ENCODE measurements around the gene BRAP.
"Not testable (repeated sequence)": the region's sequence is repeated elsewhere in the genome, so short reads cannot be mapped to it uniquely, and the experiment has no call there.

BRAP gene, protein sequence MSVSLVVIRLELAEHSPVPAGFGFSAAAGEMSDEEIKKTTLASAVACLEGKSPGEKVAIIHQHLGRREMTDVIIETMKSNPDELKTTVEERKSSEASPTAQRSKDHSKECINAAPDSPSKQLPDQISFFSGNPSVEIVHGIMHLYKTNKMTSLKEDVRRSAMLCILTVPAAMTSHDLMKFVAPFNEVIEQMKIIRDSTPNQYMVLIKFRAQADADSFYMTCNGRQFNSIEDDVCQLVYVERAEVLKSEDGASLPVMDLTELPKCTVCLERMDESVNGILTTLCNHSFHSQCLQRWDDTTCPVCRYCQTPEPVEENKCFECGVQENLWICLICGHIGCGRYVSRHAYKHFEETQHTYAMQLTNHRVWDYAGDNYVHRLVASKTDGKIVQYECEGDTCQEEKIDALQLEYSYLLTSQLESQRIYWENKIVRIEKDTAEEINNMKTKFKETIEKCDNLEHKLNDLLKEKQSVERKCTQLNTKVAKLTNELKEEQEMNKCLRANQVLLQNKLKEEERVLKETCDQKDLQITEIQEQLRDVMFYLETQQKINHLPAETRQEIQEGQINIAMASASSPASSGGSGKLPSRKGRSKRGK

GRCh38 chr12:111685811-111686573 is at the start of gene BRAP, which contains the start of gene ACAD10:
Gene BRAP, minus strand, starts transcription at chr12:111685956. Its CDS starts 164 bp downstream, at chr12:111685792.
Gene ACAD10, plus strand, starts transcription at chr12:111686053. Its CDS starts 6,657 bp downstream, at chr12:111692710.
- TF ChIP-seq, protein P1, sequence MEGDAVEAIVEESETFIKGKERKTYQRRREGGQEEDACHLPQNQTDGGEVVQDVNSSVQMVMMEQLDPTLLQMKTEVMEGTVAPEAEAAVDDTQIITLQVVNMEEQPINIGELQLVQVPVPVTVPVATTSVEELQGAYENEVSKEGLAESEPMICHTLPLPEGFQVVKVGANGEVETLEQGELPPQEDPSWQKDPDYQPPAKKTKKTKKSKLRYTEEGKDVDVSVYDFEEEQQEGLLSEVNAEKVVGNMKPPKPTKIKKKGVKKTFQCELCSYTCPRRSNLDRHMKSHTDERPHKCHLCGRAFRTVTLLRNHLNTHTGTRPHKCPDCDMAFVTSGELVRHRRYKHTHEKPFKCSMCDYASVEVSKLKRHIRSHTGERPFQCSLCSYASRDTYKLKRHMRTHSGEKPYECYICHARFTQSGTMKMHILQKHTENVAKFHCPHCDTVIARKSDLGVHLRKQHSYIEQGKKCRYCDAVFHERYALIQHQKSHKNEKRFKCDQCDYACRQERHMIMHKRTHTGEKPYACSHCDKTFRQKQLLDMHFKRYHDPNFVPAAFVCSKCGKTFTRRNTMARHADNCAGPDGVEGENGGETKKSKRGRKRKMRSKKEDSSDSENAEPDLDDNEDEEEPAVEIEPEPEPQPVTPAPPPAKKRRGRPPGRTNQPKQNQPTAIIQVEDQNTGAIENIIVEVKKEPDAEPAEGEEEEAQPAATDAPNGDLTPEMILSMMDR (IDR thresholded peaks at IDR 0.05), result peak; percentile 15; the same call in 1 of the 2 replicates
- TF ChIP-seq ZFX (IDR thresholded peaks at IDR 0.05; ENCODE audit: borderline replicate concordance), result no peak
- peak within 1 kb of the TSS; percentile 88 for H3K27ac ChIP-seq

- H3K27ac ChIP-seq, result no peak overlapping the region
These were observed 47.7 kb upstream of the BRAP start for GRCh38 chr12:111733340-111733915.

DNA sequence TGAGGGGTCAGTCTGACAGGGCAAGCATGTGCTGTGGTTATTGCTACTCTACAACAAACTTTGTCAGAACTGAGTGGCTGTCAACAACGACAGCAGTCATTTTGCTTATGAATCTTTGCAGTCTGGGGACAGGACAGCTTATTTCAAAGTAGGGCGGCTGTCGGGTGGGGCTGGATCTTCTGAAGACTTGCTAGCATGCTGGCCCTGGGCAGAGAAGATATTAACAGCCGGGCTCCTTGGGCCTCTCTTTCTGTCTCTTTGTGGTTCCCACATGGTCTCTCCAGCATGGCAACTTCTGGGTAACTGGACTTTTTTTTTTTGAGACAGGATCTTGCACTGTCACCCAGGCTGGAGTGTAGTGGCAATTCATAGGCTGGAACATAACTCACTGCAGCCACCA is 47.0 kb upstream of the BRAP start:
- TF ChIP-seq, protein P1 (IDR thresholded peaks at IDR 0.05), result no peak
- no peak for TF ChIP-seq ZFX (IDR thresholded peaks at IDR 0.05; ENCODE audit: borderline replicate concordance)
- H3K27ac ChIP-seq, result no peak overlapping the region

More at GRCh38 chr12:111733340-111733915, 47.7 kb upstream of the BRAP start:
- TF ChIP-seq, protein P1 (IDR thresholded peaks at IDR 0.05), result no peak
- TF ChIP-seq ZFX (IDR thresholded peaks at IDR 0.05; ENCODE audit: borderline replicate concordance), result no peak

DNA sequence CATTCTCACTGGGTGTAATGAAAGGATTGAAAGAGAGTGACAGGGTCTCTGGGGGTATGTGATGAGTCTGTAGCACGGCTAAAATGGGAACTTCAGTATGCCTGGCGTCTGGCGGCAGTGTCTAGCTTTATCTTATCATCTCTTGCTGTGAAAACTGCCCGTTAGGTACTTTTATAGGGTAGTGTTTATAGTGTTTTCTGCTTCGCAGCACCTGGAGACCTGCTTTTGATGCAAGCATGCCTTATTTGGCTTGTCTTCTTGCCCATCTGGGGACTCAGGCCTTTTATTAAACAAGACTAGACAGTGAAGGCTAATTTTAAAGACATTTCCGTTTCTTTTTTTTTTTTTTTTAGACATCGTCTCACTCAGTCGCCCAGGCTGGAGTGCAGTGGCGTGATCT is 44.7 kb upstream of the BRAP start:
- no peak overlapping the region for H3K27ac ChIP-seq

DNA sequence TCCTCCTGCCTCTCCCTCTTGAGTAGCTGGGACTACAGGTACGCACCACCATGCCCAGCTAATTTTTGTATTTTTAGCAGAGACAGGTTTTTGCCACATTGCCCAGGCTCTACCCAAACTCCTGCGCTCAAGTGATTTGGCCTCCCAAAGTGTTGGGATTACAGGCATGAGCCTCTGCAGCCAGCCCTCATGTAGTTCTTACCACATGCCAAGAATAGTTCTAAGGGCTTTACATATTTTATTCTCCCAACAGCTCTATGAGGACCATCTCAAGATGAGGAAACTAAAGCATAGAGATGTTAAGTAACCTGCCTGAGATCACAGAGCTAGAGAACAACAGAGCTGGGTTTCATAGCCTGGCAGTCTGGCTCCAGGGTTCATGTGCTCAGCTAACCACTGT is 43.0 kb upstream of the BRAP start:
- TF ChIP-seq, protein P1 (IDR thresholded peaks at IDR 0.05), result no peak
- TF ChIP-seq ZFX (IDR thresholded peaks at IDR 0.05; ENCODE audit: borderline replicate concordance), result no peak
- H3K27ac ChIP-seq, result no peak overlapping the region

More for the DNA sequence above, 44.7 kb upstream of the BRAP start:
- TF ChIP-seq, protein P1 (IDR thresholded peaks at IDR 0.05), result no peak
- no peak for TF ChIP-seq ZFX (IDR thresholded peaks at IDR 0.05; ENCODE audit: borderline replicate concordance)

DNA sequence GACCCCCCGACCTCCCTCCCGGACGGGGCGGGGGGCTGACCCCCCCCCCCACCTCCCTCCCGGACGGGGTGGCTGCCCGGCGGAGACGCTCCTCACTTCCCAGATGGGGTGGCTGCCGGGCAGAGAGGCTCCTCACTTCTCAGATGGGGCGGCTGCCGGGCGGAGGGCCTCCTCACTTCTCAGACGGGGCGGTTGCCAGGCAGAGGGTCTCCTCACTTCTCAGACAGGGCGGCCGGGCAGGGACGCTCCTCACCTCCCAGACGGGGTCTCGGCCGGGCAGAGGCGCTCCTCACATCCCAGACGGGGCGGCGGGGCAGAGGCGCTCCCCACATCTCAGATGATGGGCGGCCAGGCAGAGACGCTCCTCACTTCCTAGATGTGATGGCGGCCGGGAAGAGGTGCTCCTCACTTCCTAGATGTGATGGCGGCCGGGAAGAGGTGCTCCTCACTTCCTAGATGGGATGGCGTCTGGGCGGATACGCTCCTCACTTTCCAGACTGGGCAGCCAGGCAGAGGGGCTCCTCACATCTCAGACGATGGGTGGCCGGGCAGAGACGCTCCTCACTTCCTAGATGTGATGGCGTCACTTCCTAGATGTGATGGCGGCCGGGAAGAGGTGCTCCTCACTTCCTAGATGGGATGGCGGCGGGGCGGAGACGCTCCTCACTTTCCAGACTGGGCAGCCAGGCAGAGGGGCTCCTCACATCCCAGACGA is 38.0 kb upstream of the BRAP start:
- not testable (repeated sequence) for H3K27ac ChIP-seq

DNA sequence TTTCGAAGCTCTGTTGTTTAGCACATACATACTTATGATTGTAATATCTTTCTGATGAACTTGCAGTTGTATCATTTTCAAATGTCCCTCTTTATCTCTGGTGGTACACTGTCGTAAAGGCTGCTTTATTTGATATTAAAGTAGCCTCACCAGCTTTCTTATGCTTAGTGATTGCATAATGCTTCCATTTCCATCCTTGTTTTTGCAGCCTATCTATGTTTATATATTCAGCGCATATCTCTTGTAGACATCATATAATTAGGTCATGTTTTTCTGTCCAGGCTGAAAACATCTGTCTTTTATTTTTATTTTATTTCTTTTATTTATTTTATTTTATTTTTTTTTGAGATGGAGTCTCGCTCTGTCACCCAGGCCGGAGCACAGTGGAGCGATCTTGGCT is 34.7 kb upstream of the BRAP start:
- TF ChIP-seq ZFX (IDR thresholded peaks at IDR 0.05; ENCODE audit: borderline replicate concordance), result no peak
- TF ChIP-seq, protein P1 (IDR thresholded peaks at IDR 0.05), result no peak
- H3K27ac ChIP-seq, result no peak overlapping the region

DNA sequence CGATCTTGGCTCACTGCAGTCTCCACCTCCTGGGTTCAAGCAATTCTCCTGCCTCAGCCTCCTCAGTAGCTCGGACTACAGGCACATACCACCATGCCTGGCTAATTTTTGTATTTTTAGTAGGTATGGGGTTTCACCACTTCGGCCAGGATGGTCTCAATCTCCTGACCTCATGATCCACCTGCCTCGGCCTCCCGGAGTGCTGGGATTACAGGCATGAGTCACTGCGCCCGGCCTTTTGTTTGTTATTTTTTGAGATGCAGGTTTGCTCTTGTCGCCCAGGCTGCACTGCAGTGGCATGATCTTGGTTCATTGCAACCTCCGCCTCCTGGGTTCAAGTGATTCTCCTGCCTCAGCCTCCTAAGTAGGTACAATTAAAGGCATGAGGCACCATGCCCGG is 33.6 kb upstream of the BRAP start:
- not testable (repeated sequence) for H3K27ac ChIP-seq

All from 22Rv1 (cell line).